HEK293T (cell line): ENCODE data around the gene TSC22D3.

Source experiments
- ELF4 ChIP-seq: fragments of 450-650 bp; IDR thresholded peaks from 2 replicates; pipeline ENCODE4 v1.6.1; 2017; ENCODE audit warnings: antibody characterized with exemption
- FOXK2 ChIP-seq: fragments of 450-650 bp; IDR thresholded peaks from 2 replicates; pipeline ENCODE4 v1.6.1; 2016; ENCODE audit warnings: mild to moderate bottlenecking
- SUZ12 ChIP-seq: fragments of 450-650 bp; IDR thresholded peaks from 2 replicates; pipeline ENCODE4 v1.6.1; 2016; ENCODE audit warnings: mild to moderate bottlenecking
- TF ChIP-seq, protein P1 (sequence below): fragments of 450-650 bp; IDR thresholded peaks from 2 replicates; pipeline ENCODE4 v1.6.1; 2016

- TF ChIP-seq, protein P1, sequence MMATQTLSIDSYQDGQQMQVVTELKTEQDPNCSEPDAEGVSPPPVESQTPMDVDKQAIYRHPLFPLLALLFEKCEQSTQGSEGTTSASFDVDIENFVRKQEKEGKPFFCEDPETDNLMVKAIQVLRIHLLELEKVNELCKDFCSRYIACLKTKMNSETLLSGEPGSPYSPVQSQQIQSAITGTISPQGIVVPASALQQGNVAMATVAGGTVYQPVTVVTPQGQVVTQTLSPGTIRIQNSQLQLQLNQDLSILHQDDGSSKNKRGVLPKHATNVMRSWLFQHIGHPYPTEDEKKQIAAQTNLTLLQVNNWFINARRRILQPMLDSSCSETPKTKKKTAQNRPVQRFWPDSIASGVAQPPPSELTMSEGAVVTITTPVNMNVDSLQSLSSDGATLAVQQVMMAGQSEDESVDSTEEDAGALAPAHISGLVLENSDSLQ = no peak
- TF ChIP-seq ELF4 (no peak), SUZ12 (no peak), FOXK2 (no peak)
Observed at GRCh38 chrX:107699616-107700015, 76.0 kb downstream of the TSC22D3 start.
